Sigmoid colon (tissue), 7 donors: ENCODE data around the gene GSN. TPM values are rescaled to one million over a fixed set of nuclear protein-coding genes. Genes with fewer than 3 reads are reported as not detected.

Experiments
- DNase-seq: peaks from one replicate; pipeline ENCODE4 v3.0.0-alpha.2; 2019
- H3K27ac ChIP-seq, 4 donors: fragments of 200-600 bp; sonication (generic); one replicate each; pipeline ENCODE4 v1.5.1; 2016 to 2019; ENCODE audit warnings: mild to moderate bottlenecking in 1 of 4
- H3K27me3 ChIP-seq, 3 donors: fragments of 200-600 bp; sonication (generic); one replicate each; pipeline ENCODE4 v1.5.1; 2019; ENCODE audit warnings: mild to moderate bottlenecking in 1 of 3
- H3K36me3 ChIP-seq, 4 donors: fragments of 200-600 bp; sonication (generic); one replicate each; pipeline ENCODE4 v1.5.1; 2016 to 2019
- H3K4me1 ChIP-seq, 4 donors: fragments of 200-600 bp; sonication (generic); one replicate each; pipeline ENCODE4 v1.5.1; 2017 to 2019
- H3K4me3 ChIP-seq, 4 donors: fragments of 200-600 bp; sonication (generic); one replicate each; pipeline ENCODE4 v1.5.1; 2017 to 2019; ENCODE audit warnings: mild to moderate bottlenecking in 2 of 4, moderate library complexity in 1 of 4
- H3K9me3 ChIP-seq, 4 donors: fragments of 200-600 bp in 3 of 4; sonication (generic) in 3 of 4; one replicate each; pipeline versions ENCODE4 v1.5.1 to v1.6.1; 2013 to 2019
- CTCF ChIP-seq, 4 experiments: fragments of 450-650 bp in 3 of 4; fragments of 200-600 bp in 1 of 4; IDR thresholded peaks; one replicate each; pipeline ENCODE4 v1.5.1; 2016 to 2019; ENCODE audit warnings: antibody characterized with exemption in 4 of 4, mild to moderate bottlenecking in 3 of 4, moderate library complexity in 2 of 4
- EP300 ChIP-seq, 4 donors: sonication (generic); formaldehyde crosslinking; IDR thresholded peaks; one replicate each; pipeline ENCODE4 v1.6.1; 2017; ENCODE audit warnings: antibody characterized with exemption in 4 of 4
- POLR2A ChIP-seq, 2 donors: fragments of 450-650 bp; IDR thresholded peaks; one replicate each; pipeline ENCODE4 v1.6.1; 2016; ENCODE audit warnings: antibody characterized with exemption in 2 of 2, mild to moderate bottlenecking in 2 of 2, moderate library complexity in 2 of 2
- POLR2AphosphoS5 ChIP-seq, 4 donors: sonication (generic); formaldehyde crosslinking; IDR thresholded peaks; one replicate each; pipeline ENCODE4 v1.6.1; 2017; ENCODE audit warnings: antibody characterized with exemption in 4 of 4
- WGBS, 2 donors: extraction: QIAGEN DNeasy Blood & Tissue Kit; methylation state at CpG; one replicate each; pipeline ENCODE4 v1.1.7; 2013; 5-methylcytosine and 5-hydroxymethylcytosine counted together
- intact Hi-C: fragments of 100-400 bp; cut with DNase I; formaldehyde crosslinking; loops from one replicate; pipeline ENCODE4 v1.15.1; 2023
- polyA plus RNA-seq, 3 donors: library from polyadenylated mRNA; stranded (reverse); fragments of 200-250 nt; gene quantifications; one replicate each; pipeline ENCODE4 v1.2.3, GENCODE V29; 2013
- total RNA-seq, 4 donors: library from RNA; depleted of rRNA; stranded (reverse); fragments of >200 nt; gene quantifications; one replicate each; pipeline ENCODE4 v1.1.0, GENCODE V29; 2016
- donor health status: healthy with polysubstance abuse.
- donor health status: Bipolar disorder and iron deficiency.
- donor health status: healthy.

The GSN gene
- total and polyA plus RNA-seq, 7 donors: 333 to 2,826 (median 1,610) TPM

- intact Hi-C loops: no loop called here
- Histone ChIP-seq H3K27ac (peak overlapping the region; percentile 72 to 99 (median 90)), H3K4me3 (no peak overlapping the region), H3K36me3 (peaks cover 28 to 86% (median 46%) of the 10 kb centered on the region in 4 donors), H3K9me3 (no peaks in the 10 kb centered on the region), H3K4me1 (peaks cover 0 to 100% (median 93%) of the 10 kb centered on the region in 4 donors), H3K27me3 (no peaks in the 10 kb centered on the region)
- 91 to 95% methylated on average over 1 of the region's 1 CpG for WGBS, 2 donors
- TF ChIP-seq POLR2A (IDR thresholded peaks at IDR 0.05): no peak
- no peak for TF ChIP-seq POLR2AphosphoS5 (IDR thresholded peaks at IDR 0.05)
- TF ChIP-seq EP300 (IDR thresholded peaks at IDR 0.05): no peak
- no peak for TF ChIP-seq CTCF (IDR thresholded peaks at IDR 0.05)
- DNase-seq: no peak
These were observed 82.1 kb downstream of the GSN start for GRCh38 chr9:121350036-121350435.

DNA sequence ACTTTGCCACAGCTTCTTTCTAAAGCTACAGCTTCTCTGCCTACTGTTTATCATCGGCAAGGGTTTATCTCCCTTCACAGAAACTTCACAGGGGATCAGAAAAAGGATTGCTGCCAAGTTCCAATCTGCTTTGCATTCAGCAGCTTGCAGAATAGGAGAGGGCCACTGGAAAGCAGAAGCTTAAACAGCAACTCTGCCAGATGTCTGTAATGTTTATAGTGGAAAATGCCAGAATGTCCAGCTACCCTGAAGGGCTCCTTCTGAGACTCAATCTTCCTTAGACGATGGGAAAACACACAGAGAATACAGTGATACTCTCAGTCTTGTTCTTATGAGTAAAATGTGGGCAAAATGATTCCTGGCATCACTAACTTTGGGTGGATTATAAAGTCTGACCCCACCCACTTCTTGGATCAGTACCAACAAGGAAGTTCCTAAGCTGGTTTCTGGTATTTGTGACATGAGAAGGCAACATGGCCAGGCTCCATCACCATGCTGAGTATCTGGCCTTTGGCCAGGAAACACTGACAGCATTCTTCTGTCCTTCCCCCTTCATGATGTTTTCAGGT is 83.1 kb downstream of the GSN start:
- peak in 1 of 4 donors; percentile 60 for TF ChIP-seq EP300 (IDR thresholded peaks at IDR 0.05)
- peak; percentile 2 to 70 (median 64) for TF ChIP-seq POLR2AphosphoS5 (IDR thresholded peaks at IDR 0.05)
- TF ChIP-seq CTCF (IDR thresholded peaks at IDR 0.05): no peak
- no peaks in the 10 kb centered on the region for H3K9me3 ChIP-seq
- WGBS, 2 donors: 6 to 30% methylated on average over 2 of the region's 2 CpGs
- no peaks in the 10 kb centered on the region for H3K27me3 ChIP-seq
- intact Hi-C loops: no loop called here
- DNase-seq: peak; percentile 86
- peaks cover 28 to 86% (median 49%) of the 10 kb centered on the region in 4 donors for H3K36me3 ChIP-seq
- H3K4me3 ChIP-seq: no peak overlapping the region
- H3K4me1 ChIP-seq: peaks cover 0 to 100% (median 94%) of the 10 kb centered on the region in 4 donors
- H3K27ac ChIP-seq: peak overlapping the region; percentile 72 to 99 (median 90)

GRCh38 chr9:121353241-121354061 is 85.5 kb downstream of the GSN start:
- intact Hi-C loops: no loop called here
- Histone ChIP-seq H3K4me1 (peaks cover 0 to 100% (median 89%) of the 10 kb centered on the region in 4 donors), H3K36me3 (peaks cover 10 to 69% (median 29%) of the 10 kb centered on the region in 4 donors), H3K27me3 (no peaks in the 10 kb centered on the region), H3K4me3 (no peak overlapping the region), H3K9me3 (no peaks in the 10 kb centered on the region), H3K27ac (peak overlapping the region; percentile 65 to 99 (median 84))
- DNase-seq: no peak
- 58 to 77% methylated on average over 9 of the region's 9 CpGs for WGBS, 2 donors
- TF ChIP-seq CTCF (IDR thresholded peaks at IDR 0.05) (no peak), EP300 (IDR thresholded peaks at IDR 0.05) (no peak), POLR2AphosphoS5 (IDR thresholded peaks at IDR 0.05) (no peak), POLR2A (IDR thresholded peaks at IDR 0.05) (no peak)

DNA sequence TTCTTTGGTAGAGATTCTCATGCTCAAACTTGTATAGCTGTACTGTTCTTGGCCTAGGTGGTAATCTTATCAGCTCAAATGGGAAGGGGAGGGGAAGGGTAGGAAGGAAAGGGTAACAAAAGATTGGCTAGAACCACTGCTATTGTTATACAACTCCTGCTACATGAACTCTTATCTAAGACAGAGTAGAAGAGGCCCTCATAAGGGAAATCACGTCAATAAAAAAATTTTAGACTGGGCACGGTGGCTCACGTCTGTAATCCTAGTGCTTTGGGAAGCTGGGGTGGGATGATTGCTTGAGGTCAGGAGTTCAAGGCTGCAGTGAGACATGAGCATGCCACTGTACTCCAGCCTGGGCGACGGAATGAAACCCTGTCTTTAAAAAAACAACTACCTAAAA is 86.2 kb downstream of the GSN start:
- Histone ChIP-seq H3K36me3 (peaks cover 10 to 62% (median 27%) of the 10 kb centered on the region in 4 donors), H3K4me3 (no peak overlapping the region), H3K4me1 (peaks cover 0 to 100% (median 89%) of the 10 kb centered on the region in 4 donors), H3K9me3 (no peaks in the 10 kb centered on the region), H3K27me3 (no peaks in the 10 kb centered on the region), H3K27ac (peak overlapping the region; percentile 65 to 99 (median 84))
- intact Hi-C loops: no loop called here
- 9 to 48% methylated on average over 5 of the region's 5 CpGs for WGBS, 2 donors
- no peak for TF ChIP-seq CTCF (IDR thresholded peaks at IDR 0.05)
- TF ChIP-seq POLR2AphosphoS5 (IDR thresholded peaks at IDR 0.05): peak in 2 of 4 donors; percentile 4 to 22
- no peak for DNase-seq
